HCT116 (cell line): ENCODE data around the gene MARCHF2. TPM values are rescaled to one million over a fixed set of nuclear protein-coding genes. Genes with fewer than 3 reads are reported as not detected.

Experiments
- ATAC-seq: fragments of 200-7000 bp; cut with Tn5 transposase; 2 replicates; pipeline ENCODE4 v1.9.1; 2020; ENCODE audit warnings: mild to moderate bottlenecking, moderate library complexity
- BruUV-seq: library from RNA; stranded (reverse); fragments of 400-500 nt; replicated peaks from 2 replicates; lab custom pipeline; 2021; lab: Mats Ljungman, UMichigan
- CTCF ChIA-PET: fragments of 300-600 bp; sonication (Branson Sonifier 250); formaldehyde crosslinking; loops from one replicate; lab custom pipeline; 2021; ENCODE audit warnings: antibody characterized with exemption; lab: Charles Lee
- POLR2A ChIA-PET: fragments of 300-600, 350-600 bp; sonication (Branson Sonifier 250); formaldehyde crosslinking; loops from one replicate; lab custom pipeline; 2021; ENCODE audit warnings: antibody characterized with exemption; lab: Charles Lee
- RAD21 ChIA-PET, 2 experiments: fragments of 300-600 bp; sonication (Branson Sonifier 250); formaldehyde crosslinking; loops; one replicate each; lab custom pipeline; 2023; ENCODE audit warnings: low total read pairs in 2 of 2; ENCODE audit not compliant: uncharacterized antibody in 2 of 2, unreplicated experiment in 2 of 2, low non-redundant PET in 1 of 2; lab: Charles Lee
- DNase-seq: peaks from one replicate; pipeline ENCODE4 v3.0.0-alpha.2; 2010; ENCODE audit warnings: low read depth, low spot score
- H2AFZ ChIP-seq: fragments of 200-600 bp; shearing (Covaris generic), sonication (generic); 2 replicates; pipeline ENCODE4 v1.6.1; 2017; ENCODE audit warnings: low read depth, mixed run types, mixed read lengths, antibody characterized with exemption, low read length; ENCODE audit not compliant: poor library complexity, severe bottlenecking
- H3K27ac ChIP-seq: 2 replicates; pipeline ENCODE4 v1.5.1; 2012; ENCODE audit warnings: low read depth, low read length
- H3K27me3 ChIP-seq: fragments of 200-600 bp; sonication (generic); 2 replicates; pipeline ENCODE4 v1.6.1; 2016; ENCODE audit warnings: mixed run types, low read length, mixed read lengths; ENCODE audit not compliant: insufficient read depth
- H3K36me3 ChIP-seq, 2 experiments: fragments of 200-500 bp in 1 of 2; fragments of 200-600 bp in 1 of 2; sonication (Bioruptor generic) in 1 of 2; sonication (generic) in 1 of 2; 2 replicates each; pipeline versions ENCODE4 v1.5.1 to v1.6.1; 2014 to 2016; ENCODE audit warnings: low read length in 2 of 2, inconsistent platforms in 1 of 2, mixed read lengths in 1 of 2, mixed run types in 1 of 2; ENCODE audit not compliant: insufficient read depth in 2 of 2, control insufficient read depth in 1 of 2
- H3K4me1 ChIP-seq, 2 experiments: fragments of 200-600 bp in 1 of 2; sonication (generic) in 1 of 2; 2 replicates each; pipeline versions ENCODE4 v1.5.1 to v1.6.1; 2012 to 2017; ENCODE audit warnings: low read length in 2 of 2, inconsistent platforms in 1 of 2, mild to moderate bottlenecking in 1 of 2, mixed read lengths in 1 of 2, mixed run types in 1 of 2, moderate library complexity in 1 of 2; ENCODE audit not compliant: insufficient read depth in 2 of 2, control insufficient read depth in 1 of 2
- H3K4me2 ChIP-seq: fragments of 200-600 bp; sonication (generic); 2 replicates; pipeline ENCODE4 v1.6.1; 2017; ENCODE audit warnings: mixed run types, low read length, mixed read lengths
- H3K4me3 ChIP-seq, 2 experiments: fragments of 200-600 bp in 1 of 2; sonication (generic) in 1 of 2; replicated peaks in 1 of 2; 2 replicates each; pipeline ENCODE4 v1.5.1; 2011 to 2016; ENCODE audit warnings: low read length in 2 of 2, control low read depth in 1 of 2, low read depth in 1 of 2, mild to moderate bottlenecking in 1 of 2, mixed read lengths in 1 of 2, mixed run types in 1 of 2
- H3K79me2 ChIP-seq: fragments of 200-600 bp; sonication (generic); 2 replicates; pipeline ENCODE4 v1.6.1; 2017; ENCODE audit warnings: mild to moderate bottlenecking, mixed run types, low read length, moderate library complexity, mixed read lengths; ENCODE audit not compliant: insufficient read depth
- H3K9ac ChIP-seq: fragments of 200-600 bp; sonication (generic); 2 replicates; pipeline ENCODE4 v1.6.1; 2016; ENCODE audit warnings: low read length, mixed read lengths
- H3K9me2 ChIP-seq: fragments of 200-600 bp; sonication (generic), shearing (Covaris generic); 2 replicates; pipeline ENCODE4 v1.6.1; 2017; ENCODE audit warnings: mixed run types, mild to moderate bottlenecking, moderate library complexity; ENCODE audit not compliant: insufficient read depth
- H3K9me3 ChIP-seq, 2 experiments: fragments of 200-500 bp in 1 of 2; fragments of 200-600 bp in 1 of 2; sonication (Bioruptor generic) in 1 of 2; sonication (generic) in 1 of 2; 2 replicates each; pipeline ENCODE4 v1.6.1; 2014 to 2017; ENCODE audit warnings: low read length in 2 of 2, mixed read lengths in 2 of 2, inconsistent platforms in 1 of 2, low read depth in 1 of 2, mild to moderate bottlenecking in 1 of 2, mixed run types in 1 of 2, moderate library complexity in 1 of 2; ENCODE audit not compliant: control insufficient read depth in 1 of 2, insufficient read depth in 1 of 2
- H4K20me1 ChIP-seq: fragments of 200-600 bp; sonication (generic), shearing (Covaris generic); 2 replicates; pipeline ENCODE4 v1.6.1; 2017; ENCODE audit warnings: mixed run types, mild to moderate bottlenecking, moderate library complexity; ENCODE audit not compliant: insufficient read depth
- ATF3 ChIP-seq: IDR thresholded peaks from 2 replicates; pipeline ENCODE4 v1.6.1; 2012
- CBX3 ChIP-seq: IDR thresholded peaks from 2 replicates; pipeline ENCODE4 v1.6.1; 2012; ENCODE audit warnings: low read depth
- CEBPB ChIP-seq: IDR thresholded peaks from 2 replicates; pipeline ENCODE4 v1.6.1; 2012; ENCODE audit warnings: low read depth
- ELF1 ChIP-seq: IDR thresholded peaks from 2 replicates; pipeline ENCODE4 v1.6.1; 2012; ENCODE audit warnings: low read depth, borderline replicate concordance
- EZH2 ChIP-seq: fragments of 200-600 bp; sonication (generic); IDR thresholded peaks from 2 replicates; pipeline ENCODE4 v1.6.1; 2017; ENCODE audit warnings: antibody characterized with exemption, mixed run types
- EZH2phosphoT487 ChIP-seq: fragments of 200-600 bp; IDR thresholded peaks from 2 replicates; pipeline ENCODE4 v1.6.1; 2018; ENCODE audit warnings: antibody characterized with exemption, borderline replicate concordance
- JUND ChIP-seq: IDR thresholded peaks from 2 replicates; pipeline ENCODE4 v1.6.1; 2012
- POLR2A ChIP-seq: IDR thresholded peaks from 2 replicates; pipeline ENCODE4 v1.7.0; 2011; ENCODE audit warnings: borderline replicate concordance; ENCODE audit not compliant: insufficient read depth, insufficient read length; ENCODE audit errors: extremely low read depth
- POLR2AphosphoS5 ChIP-seq: IDR thresholded peaks from 2 replicates; pipeline ENCODE4 v1.6.1; 2011; ENCODE audit warnings: mild to moderate bottlenecking, low read depth, low read length, moderate library complexity
- RAD21 ChIP-seq: IDR thresholded peaks from 2 replicates; pipeline ENCODE4 v1.6.1; 2012; ENCODE audit warnings: low read depth, mild to moderate bottlenecking
- SIN3A ChIP-seq: IDR thresholded peaks from 2 replicates; pipeline ENCODE4 v1.6.1; 2012; ENCODE audit warnings: low read depth
- SP1 ChIP-seq: IDR thresholded peaks from 2 replicates; pipeline ENCODE4 v1.6.1; 2012; ENCODE audit warnings: low read depth
- SRF ChIP-seq: IDR thresholded peaks from 2 replicates; pipeline ENCODE4 v1.6.1; 2012; ENCODE audit warnings: low read depth
- TCF7L2 ChIP-seq: IDR thresholded peaks from 2 replicates; pipeline ENCODE4 v1.7.0; 2011; ENCODE audit warnings: borderline replicate concordance, inconsistent platforms; ENCODE audit not compliant: insufficient read depth, insufficient read length; ENCODE audit errors: extremely low read depth
- YY1 ChIP-seq: IDR thresholded peaks from 2 replicates; pipeline ENCODE4 v1.6.1; 2011; ENCODE audit warnings: low read length, low read depth, moderate library complexity, mild to moderate bottlenecking; ENCODE audit not compliant: insufficient replicate concordance; ENCODE audit errors: extremely low read depth
- ZFX ChIP-seq: fragments of 450-650 bp; IDR thresholded peaks from 2 replicates; pipeline ENCODE4 v1.6.1; 2017
- ZNF274 ChIP-seq: fragments of 200-500 bp; sonication (Bioruptor generic); IDR thresholded peaks from 2 replicates; pipeline ENCODE4 v1.6.1; 2014; ENCODE audit warnings: mild to moderate bottlenecking, low read depth, low read length, inconsistent platforms
- intact Hi-C: fragments of 100-400 bp; cut with micrococcal nuclease; formaldehyde crosslinking; loops from 2 replicates; pipeline ENCODE4 v1.10.0; 2022
- total RNA-seq: library from RNA; stranded (reverse); gene quantifications from one replicate; pipeline ENCODE4 v1.2.1, GENCODE V29; 2021; ENCODE audit not compliant: unreplicated experiment
- TF ChIP-seq, protein P1 (sequence below): IDR thresholded peaks from 2 replicates; pipeline ENCODE4 v1.6.1; 2011; ENCODE audit warnings: mild to moderate bottlenecking, low read length, moderate library complexity; ENCODE audit not compliant: insufficient replicate concordance; ENCODE audit errors: extremely low read depth
- TF ChIP-seq, protein P2 (sequence below): IDR thresholded peaks from 2 replicates; pipeline ENCODE4 v1.6.1; 2012

MARCHF2 gene
- total RNA-seq, 1 experiment from 2014 or later: 22.5 TPM

- TF ChIP-seq CBX3 (no peak), EZH2 (no peak), SIN3A (no peak), EZH2phosphoT487 (no peak), ZFX (no peak), CEBPB (no peak), POLR2AphosphoS5 (no peak), YY1 (no peak), ELF1 (no peak), JUND (no peak), TCF7L2 (no peak), ATF3 (no peak)
- TF ChIP-seq, protein P1, sequence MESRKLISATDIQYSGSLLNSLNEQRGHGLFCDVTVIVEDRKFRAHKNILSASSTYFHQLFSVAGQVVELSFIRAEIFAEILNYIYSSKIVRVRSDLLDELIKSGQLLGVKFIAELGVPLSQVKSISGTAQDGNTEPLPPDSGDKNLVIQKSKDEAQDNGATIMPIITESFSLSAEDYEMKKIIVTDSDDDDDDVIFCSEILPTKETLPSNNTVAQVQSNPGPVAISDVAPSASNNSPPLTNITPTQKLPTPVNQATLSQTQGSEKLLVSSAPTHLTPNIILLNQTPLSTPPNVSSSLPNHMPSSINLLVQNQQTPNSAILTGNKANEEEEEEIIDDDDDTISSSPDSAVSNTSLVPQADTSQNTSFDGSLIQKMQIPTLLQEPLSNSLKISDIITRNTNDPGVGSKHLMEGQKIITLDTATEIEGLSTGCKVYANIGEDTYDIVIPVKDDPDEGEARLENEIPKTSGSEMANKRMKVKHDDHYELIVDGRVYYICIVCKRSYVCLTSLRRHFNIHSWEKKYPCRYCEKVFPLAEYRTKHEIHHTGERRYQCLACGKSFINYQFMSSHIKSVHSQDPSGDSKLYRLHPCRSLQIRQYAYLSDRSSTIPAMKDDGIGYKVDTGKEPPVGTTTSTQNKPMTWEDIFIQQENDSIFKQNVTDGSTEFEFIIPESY: no peak
These were observed 61.9 kb downstream of the MARCHF2 start (continued) for GRCh38 chr19:8475005-8475404.

GRCh38 chr19:8476524-8476923 lies 63.4 kb downstream of the MARCHF2 start:
- peaks cover 58 to 69% of the 10 kb centered on the region in 2 experiments for H3K36me3 ChIP-seq
- POLR2A ChIA-PET: no interaction called here
- DNase-seq: no peak
- no peaks in the 10 kb centered on the region for H3K27me3 ChIP-seq
- no peaks in the 10 kb centered on the region; the same call in 1 of the 2 replicates for H4K20me1 ChIP-seq
- no peak overlapping the region for H3K4me2 ChIP-seq
- no peaks in the 10 kb centered on the region for H3K9me3 ChIP-seq
- intact Hi-C loops: no loop called here
- H3K27ac ChIP-seq: no peak overlapping the region
- BruUV-seq: no TSS peak
- RAD21 ChIA-PET: no interaction called here
- no peak overlapping the region for H3K4me3 ChIP-seq
- H3K9me2 ChIP-seq: no peaks in the 10 kb centered on the region
- TF ChIP-seq SRF (no peak), EZH2 (no peak), CEBPB (no peak), SP1 (no peak), POLR2A (no peak), YY1 (no peak), ATF3 (no peak), JUND (no peak), RAD21 (no peak), ZNF274 (no peak)
- TF ChIP-seq, protein P2, sequence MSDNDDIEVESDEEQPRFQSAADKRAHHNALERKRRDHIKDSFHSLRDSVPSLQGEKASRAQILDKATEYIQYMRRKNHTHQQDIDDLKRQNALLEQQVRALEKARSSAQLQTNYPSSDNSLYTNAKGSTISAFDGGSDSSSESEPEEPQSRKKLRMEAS: no peak
- H3K4me1 ChIP-seq: no peaks in the 10 kb centered on the region
- ATAC-seq: no peak
- no peak overlapping the region for H2AFZ ChIP-seq
- no peak overlapping the region for H3K9ac ChIP-seq
- peaks cover 99% of the 10 kb centered on the region for H3K79me2 ChIP-seq
- CTCF ChIA-PET: no interaction called here
